HG03064 (cell line): ENCODE results near the gene ADAM30.

Source experiments
- ATAC-seq: cut with Tn5 transposase; IDR thresholded peaks from one replicate; pipeline ENCODE4 v1.9.1; 2021; ENCODE audit warnings: low read depth; ENCODE audit not compliant: unreplicated experiment

The ADAM30 gene

DNA sequence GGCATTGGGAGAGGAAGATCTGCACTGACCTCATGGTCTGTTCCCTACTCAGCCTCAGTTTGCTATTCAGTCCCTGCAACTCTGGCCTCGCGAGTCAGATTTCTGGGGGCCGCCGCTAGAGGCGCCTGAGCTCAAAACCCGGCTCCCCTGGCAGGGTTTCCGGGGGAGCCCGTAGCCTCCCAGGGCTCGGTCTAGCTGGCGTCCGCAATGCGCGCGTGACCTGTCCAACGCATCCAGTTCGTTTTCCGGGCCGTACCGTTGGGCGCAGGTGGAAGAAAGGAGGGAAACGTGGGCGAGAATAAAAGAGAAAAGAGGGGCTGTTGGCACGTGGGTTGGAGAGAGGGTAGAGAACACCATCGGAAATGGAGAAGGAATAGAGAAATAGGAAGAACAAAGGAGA is at the start of gene ADAM30:
TSS of gene ADAM30 (minus strand) at position 213 of the 400 bp plus-strand sequence. CDS start at position 34, 179 bp downstream.
- ATAC-seq, result no peak

DNA sequence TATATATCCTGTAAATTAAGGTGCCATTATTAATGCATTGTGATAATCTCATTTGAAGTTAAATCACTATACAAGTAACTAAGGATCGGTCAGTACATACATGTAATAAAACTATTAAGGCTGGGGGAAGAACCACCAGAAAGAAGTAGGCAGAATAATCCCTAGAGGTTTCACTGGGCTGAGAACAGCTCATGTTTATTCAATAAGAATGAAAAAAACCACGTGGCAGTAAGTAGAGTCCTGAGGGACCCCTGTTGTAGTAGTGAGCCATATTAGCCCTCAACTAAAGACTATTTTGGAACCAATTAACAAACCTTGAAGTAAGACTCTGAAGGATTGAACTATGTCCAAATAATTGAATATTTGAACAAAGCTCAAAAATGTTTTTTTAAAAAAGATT is 46.9 kb upstream of the ADAM30 start:
- no peak for ATAC-seq

DNA sequence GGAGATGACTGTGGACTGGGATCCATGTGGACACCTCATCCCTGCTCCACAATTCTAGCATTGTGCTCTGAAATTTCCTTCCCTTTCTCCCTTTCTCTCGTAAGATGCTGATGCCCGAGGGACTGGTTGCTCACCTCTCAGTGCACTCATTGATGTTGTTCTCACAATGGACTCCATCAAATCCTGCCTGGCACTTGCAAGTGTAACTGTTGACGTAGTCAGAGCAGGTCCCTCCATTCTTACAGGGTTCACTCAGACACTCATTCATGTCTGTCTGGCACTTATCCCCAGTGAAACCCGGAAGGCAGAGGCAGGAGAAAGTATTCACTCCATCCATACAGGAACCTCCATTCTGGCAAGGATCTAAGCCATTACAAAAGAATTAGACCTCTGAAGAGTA is 45.1 kb upstream of the ADAM30 start:
- ATAC-seq, result no peak

DNA sequence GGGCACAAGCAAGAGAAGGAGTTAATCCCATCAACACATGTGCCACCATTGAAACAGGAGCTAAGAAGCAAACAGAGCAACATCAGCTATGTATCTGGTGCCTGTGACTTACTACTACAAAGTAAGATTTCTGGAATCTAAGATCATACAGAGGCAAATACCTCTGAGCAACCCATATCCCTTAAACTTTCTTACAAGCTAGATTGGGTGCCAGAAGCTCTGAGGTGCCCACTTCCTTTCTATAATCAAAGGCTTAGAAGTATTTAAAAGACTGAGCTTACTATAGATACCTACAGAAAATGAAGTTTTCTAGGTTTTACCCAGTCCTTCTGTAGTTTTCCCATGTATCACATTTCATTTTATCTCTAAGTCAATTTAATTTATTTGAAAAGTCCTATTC is 44.4 kb upstream of the ADAM30 start:
- no peak for ATAC-seq

DNA sequence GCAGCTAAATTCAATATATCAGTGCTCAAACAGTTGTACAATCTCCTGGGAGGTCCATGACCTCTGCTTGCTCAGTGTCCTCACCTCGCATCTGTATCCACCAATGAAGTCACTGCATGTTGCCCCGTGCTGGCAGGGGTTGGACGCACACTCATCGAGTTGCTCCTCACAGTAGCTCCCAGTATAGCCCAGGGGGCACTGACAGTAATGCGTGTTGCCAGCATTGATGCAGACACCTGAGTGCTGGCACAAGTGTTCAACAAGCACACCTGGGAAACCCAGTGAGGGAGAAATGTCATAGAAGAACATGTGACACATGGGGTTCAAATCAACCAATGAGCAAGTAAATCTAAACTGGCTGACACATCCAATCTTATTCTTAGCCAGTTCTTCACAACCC is 40.9 kb upstream of the ADAM30 start:
- no peak for ATAC-seq

DNA sequence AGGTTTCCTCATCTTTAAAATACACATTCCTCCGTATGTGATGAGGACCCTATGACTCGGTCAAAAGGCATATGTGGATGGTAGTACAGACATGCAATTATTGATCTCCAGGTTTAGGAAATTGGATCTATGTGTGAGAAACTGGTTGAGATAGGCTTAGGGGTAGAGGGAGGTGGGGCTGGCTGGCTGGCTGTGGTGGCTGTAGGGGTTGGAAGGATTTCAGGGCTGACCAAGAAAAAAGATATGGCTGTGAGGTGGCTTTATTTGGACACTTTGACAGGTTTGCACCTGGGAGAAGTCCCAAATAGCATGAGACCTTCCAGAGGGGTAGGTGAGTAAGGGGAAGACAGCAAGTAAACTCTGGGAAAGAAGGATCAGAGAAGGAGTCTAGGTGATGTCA is 39.6 kb upstream of the ADAM30 start:
- ATAC-seq, result no peak

DNA sequence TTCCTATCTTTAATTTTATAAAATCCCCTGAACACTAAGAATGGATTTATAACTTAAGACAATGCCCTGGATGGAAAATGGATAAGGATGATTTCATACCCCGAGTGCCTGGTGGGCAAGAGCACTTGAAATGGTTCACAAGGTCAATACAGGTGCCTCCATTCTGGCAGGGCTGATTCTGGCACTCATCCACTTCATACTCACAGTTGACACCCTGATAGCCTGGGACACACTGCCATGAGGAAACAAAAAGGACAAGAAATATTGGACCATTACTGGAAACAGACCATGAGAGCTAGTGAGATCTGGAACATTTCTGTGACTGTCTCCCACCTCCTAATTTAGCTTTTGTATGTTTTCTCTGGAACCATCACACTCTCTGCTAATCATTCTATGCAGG is 39.1 kb upstream of the ADAM30 start:
- ATAC-seq, result no peak

DNA sequence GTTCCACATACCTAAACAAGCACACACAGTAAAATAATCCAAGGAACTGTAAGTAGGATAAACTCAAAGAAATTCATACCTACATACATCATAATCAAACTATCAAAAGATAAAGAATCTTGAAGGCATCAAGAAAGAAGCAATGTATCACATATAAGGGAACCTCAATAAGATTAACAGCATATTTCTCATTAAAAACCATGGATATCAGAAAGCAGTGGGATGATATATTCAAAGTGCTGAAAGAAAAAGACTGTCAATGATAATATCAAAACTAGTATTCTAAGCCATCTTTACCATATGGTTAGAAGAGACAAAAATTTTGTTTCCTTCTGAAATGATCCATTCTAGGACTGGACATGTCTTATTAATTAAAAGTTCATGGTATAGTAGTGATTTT is 37.1 kb upstream of the ADAM30 start:
- no peak for ATAC-seq

DNA sequence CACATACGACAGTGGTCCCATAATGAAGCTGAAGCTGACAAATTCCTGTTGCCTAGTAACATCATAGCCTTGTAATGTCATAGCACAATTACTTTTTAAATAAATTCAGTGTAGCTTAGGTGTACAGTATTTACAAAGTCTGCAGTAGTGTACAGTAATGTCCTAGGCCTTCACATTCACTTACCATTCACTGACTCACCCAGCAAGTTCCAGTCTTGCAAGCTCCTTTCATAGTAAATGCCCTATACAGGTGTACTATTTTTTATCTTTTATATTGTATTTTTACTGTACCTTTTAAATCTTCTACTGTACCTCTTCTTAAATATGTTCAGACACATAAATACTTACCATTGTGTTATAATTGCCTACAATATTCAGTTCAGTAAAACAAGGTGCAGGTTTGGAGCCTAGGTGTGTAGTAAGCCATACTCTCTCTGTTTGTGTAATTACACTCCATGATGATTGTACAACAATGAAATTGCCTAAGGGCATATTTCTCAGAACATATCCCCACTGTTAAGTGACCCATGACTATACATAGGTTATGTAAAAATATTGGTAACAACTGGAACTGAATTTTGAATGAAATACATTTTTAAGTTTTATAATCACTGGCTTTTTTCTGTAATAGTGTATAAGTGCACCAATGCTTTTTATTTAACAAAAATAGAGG is 33.5 kb upstream of the ADAM30 start:
- no peak for ATAC-seq

DNA sequence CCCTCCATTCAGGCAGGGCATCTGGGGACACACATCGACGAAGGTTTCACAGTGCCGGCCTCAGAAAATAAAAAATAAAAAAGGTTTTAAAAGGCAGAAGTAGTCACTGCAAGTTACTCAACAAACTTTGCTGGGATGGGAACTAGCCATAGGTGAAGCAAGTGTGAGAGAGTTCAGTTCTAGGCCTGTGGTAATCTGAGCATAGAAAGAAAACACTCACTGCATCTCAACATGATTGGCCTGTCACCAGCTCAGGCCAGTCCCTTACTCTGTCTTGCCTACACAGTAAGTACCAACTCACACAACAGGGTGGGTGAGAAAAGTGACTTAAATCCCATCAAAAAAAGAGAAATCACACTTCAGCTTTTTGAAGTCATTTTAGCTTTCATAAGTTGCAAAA is 30.2 kb upstream of the ADAM30 start:
- ATAC-seq, result no peak

DNA sequence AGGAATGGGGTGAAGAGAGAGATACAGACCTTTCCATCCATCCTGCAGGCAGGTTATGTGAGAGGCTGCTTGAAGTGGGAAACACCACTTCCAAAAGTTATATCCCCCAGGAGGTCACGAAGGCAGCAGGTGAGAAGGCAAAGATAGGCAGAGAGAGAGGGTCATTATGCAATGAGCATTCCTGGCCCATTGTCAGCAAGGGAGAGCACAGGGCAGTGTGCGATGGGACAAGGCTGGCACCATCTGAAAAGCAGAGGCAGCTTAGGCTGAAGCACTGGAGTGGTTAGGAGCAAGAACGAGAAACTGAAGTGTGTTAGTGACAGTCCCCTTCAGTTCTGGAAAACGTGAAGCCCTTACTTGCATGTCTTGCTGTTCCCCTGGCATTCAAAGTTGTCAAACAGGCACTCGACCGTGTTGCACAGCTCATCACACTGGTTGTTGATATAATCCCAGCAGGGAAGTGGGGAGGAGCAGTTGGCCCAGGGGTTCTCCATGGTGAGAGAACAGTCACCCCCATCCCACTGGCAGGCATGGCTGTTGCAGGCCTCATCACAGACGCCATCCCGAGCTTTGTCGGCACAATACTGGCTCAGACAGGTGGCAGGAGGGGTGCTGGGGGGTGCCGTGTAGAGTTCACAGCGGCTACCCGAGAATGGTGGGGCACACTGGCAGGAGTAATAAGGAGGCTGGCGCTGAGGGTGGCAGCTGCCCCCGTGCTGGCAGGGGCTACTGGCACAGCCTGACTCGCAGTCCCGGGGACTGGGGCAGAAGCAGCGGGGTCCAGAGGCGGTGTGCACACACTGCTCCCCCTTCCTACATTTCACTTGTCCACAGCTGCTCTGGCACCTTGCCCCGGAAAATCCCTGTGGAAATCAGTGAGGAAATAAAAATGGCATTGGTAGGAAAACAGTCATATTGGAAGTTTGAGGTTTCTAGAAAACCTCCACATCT is 28.9 kb upstream of the ADAM30 start:
- no peak for ATAC-seq

DNA sequence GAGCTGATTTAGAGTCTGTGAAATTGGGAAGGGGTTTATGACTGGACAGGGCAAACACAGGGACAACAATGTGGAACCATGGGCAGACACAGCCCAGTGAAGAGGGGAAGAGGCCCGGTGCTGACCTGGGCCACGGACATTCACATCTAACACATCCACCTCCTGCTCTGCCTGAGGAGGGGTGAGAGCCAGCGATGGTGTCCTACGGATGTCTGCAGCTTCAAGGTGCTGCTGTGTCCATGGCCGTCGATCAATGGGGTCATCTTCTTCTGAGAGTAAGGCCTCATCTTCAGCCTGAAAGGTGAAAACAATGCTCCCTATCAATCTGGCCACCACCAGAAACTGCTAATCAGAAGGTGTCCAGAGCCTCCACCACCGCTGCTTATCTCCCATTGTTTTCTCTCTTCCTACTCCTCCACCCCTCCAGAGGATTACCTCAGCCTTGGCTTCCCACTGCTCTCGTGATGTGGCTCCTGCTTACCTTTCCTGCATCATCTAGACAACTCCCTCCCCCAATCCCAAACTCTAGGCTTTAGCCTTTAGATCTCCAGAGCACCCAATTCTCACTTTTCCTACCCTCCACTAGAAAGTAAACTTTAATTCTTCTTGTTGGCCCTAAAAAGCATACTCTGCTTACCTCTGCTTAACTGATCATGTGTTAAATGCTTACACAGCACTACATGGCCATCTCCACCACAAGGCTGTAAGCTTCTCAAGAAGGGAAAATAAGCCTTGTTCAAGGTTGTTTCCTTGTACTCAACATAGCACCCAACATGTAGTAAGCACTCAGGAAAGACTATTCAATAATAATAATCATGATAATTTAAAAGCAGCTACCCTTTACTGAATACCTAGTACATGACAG is 24.0 kb upstream of the ADAM30 start:
- no peak for ATAC-seq

DNA sequence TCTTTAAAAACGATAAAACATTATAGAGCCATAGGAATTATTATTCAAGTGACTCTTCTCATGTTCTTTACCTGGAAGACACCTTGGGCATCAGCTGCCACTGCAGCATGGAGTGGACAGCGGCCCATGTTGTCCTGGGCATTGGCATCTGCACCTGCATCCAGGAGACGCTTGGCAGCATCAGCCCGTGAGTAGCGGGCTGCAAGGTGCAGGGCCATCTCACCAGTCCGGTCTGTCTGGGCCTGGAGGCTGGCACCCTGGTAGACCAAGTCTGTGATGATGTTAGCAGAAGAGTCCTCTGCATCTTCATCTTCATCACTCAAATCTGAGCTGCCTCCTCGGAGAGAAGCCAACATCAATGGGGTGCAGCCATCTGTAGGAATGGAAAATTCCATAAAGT is 22.9 kb upstream of the ADAM30 start:
- no peak for ATAC-seq

DNA sequence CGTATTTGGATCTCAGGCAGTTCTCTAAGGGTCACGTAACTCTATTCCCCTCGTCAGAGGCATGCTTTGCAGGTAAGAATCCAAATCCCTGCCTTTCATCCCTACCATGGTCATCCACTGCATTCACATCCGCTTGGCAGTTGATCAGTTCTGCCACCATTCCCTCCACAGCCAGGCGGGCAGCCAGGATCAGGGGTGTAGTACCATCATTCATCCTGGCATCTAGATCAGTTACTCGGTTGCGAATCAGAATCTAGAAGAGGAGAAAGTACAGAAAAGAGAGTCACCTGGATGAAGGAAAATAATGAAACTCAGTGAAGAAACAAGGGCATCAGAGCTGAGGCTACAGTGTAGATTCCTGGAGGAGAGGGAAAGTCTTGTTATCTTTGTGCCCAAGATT is 22.0 kb upstream of the ADAM30 start:
- ATAC-seq, result no peak

DNA sequence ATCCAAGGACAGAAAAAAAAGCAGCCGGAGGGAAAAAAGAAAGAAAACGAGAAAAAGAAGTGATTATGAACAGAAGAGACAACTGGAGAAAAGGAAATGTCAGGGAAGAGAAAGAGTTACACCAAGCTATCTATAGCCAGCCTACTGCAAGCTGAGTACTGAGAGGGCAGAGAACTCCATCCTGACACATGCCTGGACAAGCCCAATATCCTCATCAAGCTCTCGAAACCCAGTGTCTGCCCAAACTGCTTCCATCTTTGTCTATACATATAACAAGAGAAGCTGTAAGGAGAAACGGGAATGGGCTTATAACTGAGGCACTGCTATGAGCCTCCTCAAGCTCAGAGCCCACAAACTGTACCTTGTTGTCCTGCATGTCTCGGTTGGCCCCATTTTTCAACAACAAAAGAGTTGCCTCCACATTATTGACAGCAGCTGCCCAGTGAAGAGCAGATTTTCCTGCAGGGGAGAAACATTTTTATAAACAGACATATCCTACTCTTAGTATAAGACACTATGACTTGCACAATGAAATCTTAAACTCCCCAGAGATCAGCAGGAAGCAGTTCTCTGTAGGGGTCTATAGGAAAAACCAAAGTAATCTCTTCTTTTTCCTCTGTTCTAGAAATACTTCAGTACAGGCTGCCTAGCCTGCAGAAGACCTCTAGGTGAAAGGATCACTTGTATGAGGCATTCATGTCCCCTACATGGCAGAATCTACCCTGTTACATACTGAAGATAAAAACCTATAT is 21.2 kb upstream of the ADAM30 start:
- ATAC-seq, result no peak

DNA sequence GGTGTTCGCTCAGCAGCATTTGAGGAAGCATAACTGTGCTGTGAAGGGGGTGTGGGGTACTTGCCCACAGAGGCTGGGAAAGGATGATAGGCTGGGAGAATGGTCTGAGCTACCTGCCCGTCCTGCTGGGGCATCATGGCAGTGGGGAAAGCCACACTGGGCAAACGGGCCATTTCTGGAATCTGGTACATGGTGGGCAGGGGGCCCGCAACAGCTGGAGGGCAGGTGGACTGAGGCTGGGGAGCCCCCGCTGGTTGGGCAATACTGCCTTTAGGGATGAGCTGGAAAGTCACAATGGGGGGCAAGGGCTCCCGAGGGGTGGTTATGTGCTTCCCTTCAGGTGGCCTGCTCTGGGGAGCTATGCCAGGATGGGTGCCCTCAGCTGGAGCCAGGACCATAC is 19.2 kb upstream of the ADAM30 start:
- ATAC-seq, result no peak

DNA sequence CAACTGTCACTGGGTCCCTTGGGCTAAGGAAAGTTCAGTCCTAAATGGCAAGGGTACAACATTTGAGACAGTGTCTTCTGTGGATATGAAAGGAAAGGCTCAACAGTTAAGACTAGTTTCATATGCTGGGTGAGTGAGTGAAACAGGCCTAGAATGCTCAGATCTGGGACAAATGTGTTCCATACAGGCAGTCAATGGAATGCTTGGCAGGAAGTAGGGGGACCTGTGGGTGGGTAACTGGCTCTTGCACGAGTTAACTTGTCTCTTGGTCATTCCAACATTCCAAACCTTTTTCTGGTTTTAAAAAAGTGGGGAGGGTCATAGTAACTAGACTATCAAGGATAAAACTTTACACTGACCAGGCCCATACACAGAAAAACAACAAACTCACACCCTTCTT is 17.8 kb upstream of the ADAM30 start:
- no peak for ATAC-seq

DNA sequence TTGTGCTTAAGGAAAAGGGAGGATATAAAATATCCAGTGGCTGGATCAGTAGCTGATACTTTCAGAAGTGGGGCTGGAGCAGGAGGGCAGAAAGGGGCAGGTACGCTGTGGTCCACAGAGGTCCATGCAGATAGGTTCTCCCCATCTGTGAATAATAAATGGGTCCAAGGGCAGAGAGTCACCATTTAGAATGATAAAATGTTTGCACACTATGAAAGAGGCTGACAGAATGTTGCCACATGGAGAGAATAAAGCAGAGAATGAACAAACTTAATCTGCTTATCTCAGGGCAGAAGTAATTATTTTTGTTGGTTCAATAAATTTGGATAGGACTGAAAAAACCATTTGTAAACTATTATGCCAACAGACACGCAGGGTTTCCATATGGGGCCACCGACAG is 16.6 kb upstream of the ADAM30 start:
- no peak for ATAC-seq

DNA sequence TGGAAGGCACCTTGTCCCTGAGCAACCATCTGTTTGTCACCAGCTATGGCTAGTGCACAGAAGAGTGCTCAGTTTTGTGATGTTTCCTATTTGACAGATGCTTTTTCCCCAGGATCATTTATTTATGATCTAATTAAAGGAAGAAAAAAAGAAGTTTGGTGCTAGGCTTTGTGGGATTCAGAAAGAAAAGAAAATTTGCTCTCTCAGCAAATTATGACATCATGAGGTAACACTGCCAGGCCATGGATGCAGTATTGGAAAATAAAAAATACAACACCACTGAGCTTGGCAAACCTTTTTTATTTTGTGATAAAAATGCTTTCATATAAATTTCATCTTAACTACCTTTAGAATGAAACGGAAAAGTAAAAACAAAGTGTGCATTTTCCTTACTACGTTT is 15.5 kb upstream of the ADAM30 start:
- no peak for ATAC-seq

DNA sequence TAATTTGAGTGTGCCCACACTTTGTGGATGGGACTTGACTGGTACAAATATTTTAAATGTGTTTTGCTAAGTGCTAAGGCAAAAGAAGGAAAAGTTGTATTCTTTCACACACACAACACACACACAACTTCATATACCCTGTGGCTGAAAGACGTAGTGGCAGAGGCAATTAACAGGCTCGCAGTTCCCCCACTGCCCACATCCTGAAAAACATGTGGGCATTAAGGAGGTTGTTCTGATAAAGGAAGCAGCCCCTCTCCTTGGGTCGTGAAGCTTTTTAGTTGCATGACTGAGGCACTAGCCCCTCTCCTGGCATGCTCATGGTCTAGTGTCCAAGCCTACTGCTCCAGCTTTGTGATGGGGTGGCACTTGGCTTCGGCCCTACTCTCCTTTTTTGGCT is 14.3 kb upstream of the ADAM30 start:
- ATAC-seq, result no peak
